ENCODE measurements around the gene FCMR.
"Not testable (repeated sequence)": the region's sequence is repeated elsewhere in the genome, so short reads cannot be mapped to it uniquely, and the experiment has no call there.

FCMR gene

GRCh38 chr1:206856674-206857464, 64.9 kb downstream of the FCMR start:
- POLR2A ChIA-PET, result no interaction called here
- H3K9me3 ChIP-seq (ENCODE audit: control extremely low read depth in 1 of 5, control insufficient read depth in 4 of 5, insufficient read depth in 2 of 5, low read depth in 1 of 5, low read length in 4 of 5), result no peaks in the 10 kb centered on the region
- DNase-seq, result peak in 2 of 3 donors; percentile 22 to 27
- no peaks in the 10 kb centered on the region for H3K27me3 ChIP-seq (replicated peaks in 2 of 5; ENCODE audit: control insufficient read depth in 4 of 5, insufficient read depth in 5 of 5, low read length in 4 of 5)
- H3K4me1 ChIP-seq (ENCODE audit: control extremely low read depth in 1 of 4, control insufficient read depth in 4 of 4, insufficient read depth in 4 of 4, low read length in 3 of 4), result no peaks in the 10 kb centered on the region
- H3K27ac ChIP-seq (ENCODE audit: insufficient read depth in 1 of 2, low read depth in 1 of 2, low read length in 2 of 2, poor library complexity in 1 of 2, severe bottlenecking in 2 of 2), result no peak overlapping the region
- no peak overlapping the region for H3K4me3 ChIP-seq (ENCODE audit: control insufficient read depth in 1 of 7, extremely low read depth in 1 of 7, insufficient read depth in 4 of 7, low read depth in 2 of 7, low read length in 6 of 7)
- CTCF ChIA-PET, result interaction anchor here (0.7 to 2.5 kb wide), 12 partner anchors 11 to 131 kb away, joined by 3 to 9 read pairs (median 3); no protein-coding TSS in a partner anchor
- WGBS (ENCODE audit: insufficient coverage), result 92% methylated on average over 3 of the region's 5 CpGs
- no peaks in the 10 kb centered on the region for H3K36me3 ChIP-seq (ENCODE audit: control insufficient read depth in 4 of 4, insufficient read depth in 4 of 4, low read length in 3 of 4)

DNA sequence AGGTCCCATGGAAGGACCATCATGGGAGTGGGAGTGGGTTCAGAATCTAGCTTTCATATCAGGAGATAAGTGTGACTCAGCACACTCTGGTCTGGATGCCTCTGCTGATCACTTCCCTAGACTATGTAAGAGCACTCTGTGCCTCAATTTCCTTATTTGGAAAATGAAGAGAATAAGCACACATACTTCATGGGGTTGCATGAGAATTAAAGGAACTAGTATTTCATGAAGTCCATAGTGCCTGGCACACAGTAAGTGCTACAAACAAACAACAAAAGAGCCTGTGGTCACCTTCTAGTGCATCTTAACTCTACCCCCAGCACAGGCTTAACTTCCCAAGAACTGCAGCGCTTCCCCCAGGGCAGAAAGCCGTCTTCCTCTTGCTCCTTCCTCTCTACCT, 65.9 kb downstream of the FCMR start:
- H3K27ac ChIP-seq (ENCODE audit: insufficient read depth in 1 of 2, low read depth in 1 of 2, low read length in 2 of 2, poor library complexity in 1 of 2, severe bottlenecking in 2 of 2), result no peak overlapping the region
- no peaks in the 10 kb centered on the region for H3K9me3 ChIP-seq (ENCODE audit: control extremely low read depth in 1 of 5, control insufficient read depth in 4 of 5, insufficient read depth in 2 of 5, low read depth in 1 of 5, low read length in 4 of 5)
- no peaks in the 10 kb centered on the region for H3K4me1 ChIP-seq (ENCODE audit: control extremely low read depth in 1 of 4, control insufficient read depth in 4 of 4, insufficient read depth in 4 of 4, low read length in 3 of 4)
- H3K27me3 ChIP-seq (replicated peaks in 2 of 5; ENCODE audit: control insufficient read depth in 4 of 5, insufficient read depth in 5 of 5, low read length in 4 of 5), result no peaks in the 10 kb centered on the region
- POLR2A ChIA-PET, result interaction anchor here (0.6 kb wide), 1 partner anchor 1755 kb away, joined by 3 read pairs; no protein-coding TSS in a partner anchor
- CTCF ChIA-PET, result interaction anchor here (0.9 to 2.5 kb wide), 7 partner anchors 11 to 130 kb away, joined by 3 to 9 read pairs (median 5); no protein-coding TSS in a partner anchor
- WGBS (ENCODE audit: insufficient coverage), result 100% methylated on average over 2 of the region's 2 CpGs
- DNase-seq, result no peak
- no peak overlapping the region for H3K4me3 ChIP-seq (ENCODE audit: control insufficient read depth in 1 of 7, extremely low read depth in 1 of 7, insufficient read depth in 4 of 7, low read depth in 2 of 7, low read length in 6 of 7)
- H3K36me3 ChIP-seq (ENCODE audit: control insufficient read depth in 4 of 4, insufficient read depth in 4 of 4, low read length in 3 of 4), result no peaks in the 10 kb centered on the region

DNA sequence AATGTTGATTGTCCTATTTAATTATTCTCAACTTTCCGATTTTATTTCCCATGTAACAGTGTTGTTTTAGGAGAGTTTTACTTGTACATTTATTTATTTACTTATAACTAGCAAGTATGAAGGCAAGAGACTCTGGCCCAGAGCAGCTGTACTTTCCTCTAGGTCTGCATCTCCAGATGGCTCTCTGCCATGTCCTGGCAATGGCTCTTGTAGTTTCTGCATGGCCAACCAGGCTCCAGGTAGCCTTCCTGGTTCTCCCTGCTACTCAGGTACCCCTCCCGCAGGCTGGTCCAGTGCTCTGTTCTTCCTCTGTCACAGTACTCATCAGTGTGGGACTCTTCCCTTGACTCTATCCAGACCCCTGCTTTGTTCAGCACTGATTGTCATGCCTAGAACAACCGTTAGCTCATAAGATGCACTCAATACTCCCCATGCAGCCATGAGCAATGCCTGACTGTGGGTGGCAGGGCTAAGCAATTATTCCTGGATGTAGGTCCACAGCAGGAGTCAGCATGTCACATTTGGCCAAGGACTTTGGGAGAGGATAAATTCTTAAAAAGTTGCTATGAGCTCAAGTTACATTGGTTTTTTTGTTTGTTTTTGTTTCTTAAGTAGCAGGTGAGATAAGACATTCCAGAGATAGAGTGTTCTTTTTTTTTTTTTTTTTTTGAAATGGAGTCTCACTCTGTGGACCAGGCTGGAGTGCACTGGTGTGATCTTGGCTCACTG, 67.2 kb downstream of the FCMR start:
- Histone ChIP-seq H3K4me3 (ENCODE audit: control insufficient read depth in 1 of 7, extremely low read depth in 1 of 7, insufficient read depth in 4 of 7, low read depth in 2 of 7, low read length in 6 of 7) (no peak overlapping the region), H3K4me1 (ENCODE audit: control extremely low read depth in 1 of 4, control insufficient read depth in 4 of 4, insufficient read depth in 4 of 4, low read length in 3 of 4) (no peaks in the 10 kb centered on the region), H3K27ac (ENCODE audit: insufficient read depth in 1 of 2, low read depth in 1 of 2, low read length in 2 of 2, poor library complexity in 1 of 2, severe bottlenecking in 2 of 2) (no peak overlapping the region), H3K27me3 (replicated peaks in 2 of 5; ENCODE audit: control insufficient read depth in 4 of 5, insufficient read depth in 5 of 5, low read length in 4 of 5) (no peaks in the 10 kb centered on the region), H3K9me3 (ENCODE audit: control extremely low read depth in 1 of 5, control insufficient read depth in 4 of 5, insufficient read depth in 2 of 5, low read depth in 1 of 5, low read length in 4 of 5) (no peaks in the 10 kb centered on the region), H3K36me3 (ENCODE audit: control insufficient read depth in 4 of 4, insufficient read depth in 4 of 4, low read length in 3 of 4) (no peaks in the 10 kb centered on the region)
- no peak for DNase-seq
- 100% methylated on average over 2 of the region's 3 CpGs for WGBS (ENCODE audit: insufficient coverage)
- CTCF ChIA-PET, result interaction anchor here (1.0 to 2.1 kb wide), 5 partner anchors 8 to 54 kb away, joined by 3 to 5 read pairs (median 4); partner anchors contain the start of gene IL20
- POLR2A ChIA-PET, result no interaction called here

DNA sequence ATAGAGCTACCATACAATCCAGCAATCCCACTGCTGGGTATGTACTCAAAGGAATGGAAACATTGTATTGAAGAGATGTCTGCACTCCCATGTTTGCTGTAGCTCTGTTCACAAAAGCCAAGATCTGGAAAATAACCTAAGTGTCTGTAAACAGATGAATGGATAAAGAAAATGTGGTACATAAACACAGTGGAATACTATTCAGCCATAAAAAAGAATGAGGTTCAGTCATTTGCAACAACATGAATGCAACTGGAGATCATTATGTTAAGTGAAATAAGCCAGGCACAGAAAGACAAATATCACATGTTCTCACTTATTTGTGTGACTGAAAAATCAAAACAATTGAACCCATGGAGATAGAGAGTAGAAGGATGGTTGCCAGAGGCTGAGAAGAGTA, 68.0 kb downstream of the FCMR start:
- H3K27ac ChIP-seq (ENCODE audit: insufficient read depth in 1 of 2, low read depth in 1 of 2, low read length in 2 of 2, poor library complexity in 1 of 2, severe bottlenecking in 2 of 2); DNase-seq; POLR2A ChIA-PET; H3K4me1 ChIP-seq (ENCODE audit: control extremely low read depth in 1 of 4, control insufficient read depth in 4 of 4, insufficient read depth in 4 of 4, low read length in 3 of 4); H3K4me3 ChIP-seq (ENCODE audit: control insufficient read depth in 1 of 7, extremely low read depth in 1 of 7, insufficient read depth in 4 of 7, low read depth in 2 of 7, low read length in 6 of 7); H3K36me3 ChIP-seq (ENCODE audit: control insufficient read depth in 4 of 4, insufficient read depth in 4 of 4, low read length in 3 of 4); H3K27me3 ChIP-seq (replicated peaks in 2 of 5; ENCODE audit: control insufficient read depth in 4 of 5, insufficient read depth in 5 of 5, low read length in 4 of 5); H3K9me3 ChIP-seq (ENCODE audit: control extremely low read depth in 1 of 5, control insufficient read depth in 4 of 5, insufficient read depth in 2 of 5, low read depth in 1 of 5, low read length in 4 of 5): not testable (repeated sequence)
- CTCF ChIA-PET, result interaction anchor here (1.0 kb wide), 1 partner anchor 25 kb away, joined by 3 read pairs; no protein-coding TSS in a partner anchor

All from common myeloid progenitor, CD34-positive (primary cell).